IPS-18a (cell line): Measurements from ENCODE around the gene DLGAP4.

Experiments used
- H3K27ac ChIP-seq: one replicate; pipeline ENCODE4 v1.5.1; 2013; ENCODE audit warnings: low read length
- H3K27me3 ChIP-seq: one replicate; pipeline ENCODE4 v1.6.1; 2013; ENCODE audit warnings: mild to moderate bottlenecking, low read length; ENCODE audit not compliant: control insufficient read depth, insufficient read depth
- H3K36me3 ChIP-seq: one replicate; pipeline ENCODE4 v1.6.1; 2013; ENCODE audit warnings: low read depth, low read length; ENCODE audit not compliant: control insufficient read depth
- H3K4me1 ChIP-seq: one replicate; pipeline ENCODE4 v1.6.1; 2013; ENCODE audit warnings: low read depth, low read length; ENCODE audit not compliant: control insufficient read depth
- H3K4me3 ChIP-seq: one replicate; pipeline ENCODE4 v1.5.1; 2013; ENCODE audit warnings: low read length
- H3K9ac ChIP-seq: one replicate; pipeline ENCODE4 v1.6.1; 2013; ENCODE audit warnings: mild to moderate bottlenecking, low read length, moderate library complexity
- H3K9me3 ChIP-seq: one replicate; pipeline ENCODE4 v1.6.1; 2013; ENCODE audit warnings: low read depth, low read length; ENCODE audit not compliant: control insufficient read depth

Gene DLGAP4

DNA sequence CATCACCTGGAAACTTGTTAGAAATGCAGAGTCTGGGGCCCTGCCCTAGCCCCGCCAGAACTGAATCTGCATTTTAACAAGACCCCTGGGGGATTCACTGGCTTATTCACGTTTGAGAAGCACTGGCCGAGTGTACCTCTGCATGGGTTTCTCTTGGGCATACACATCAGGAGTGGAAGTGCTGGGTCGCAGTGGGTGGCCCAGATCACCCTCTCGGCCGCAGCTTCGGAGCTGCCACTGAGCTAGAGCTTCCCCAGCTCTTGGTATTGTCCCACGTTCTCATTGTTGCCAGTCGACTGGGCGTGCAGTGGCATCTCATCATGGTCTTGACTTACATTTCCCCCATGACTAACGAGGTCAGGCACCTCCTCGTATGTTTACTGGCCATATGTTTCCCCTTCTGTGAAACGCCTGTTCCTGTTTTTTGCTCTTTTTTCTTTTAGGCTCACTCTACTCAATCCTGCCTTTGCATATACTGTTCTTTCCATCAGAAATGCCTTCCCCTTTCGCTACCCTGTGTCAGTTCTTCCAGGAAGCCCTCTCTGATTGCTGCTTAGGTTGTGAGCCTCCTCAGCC is 3.0 kb upstream of the DLGAP4 start:
- Histone ChIP-seq H3K4me1 (peaks cover 5% of the 10 kb centered on the region), H3K9ac (no peak overlapping the region), H3K9me3 (no peaks in the 10 kb centered on the region), H3K27ac (no peak overlapping the region), H3K27me3 (peaks cover 47% of the 10 kb centered on the region), H3K36me3 (no peaks in the 10 kb centered on the region), H3K4me3 (no peak overlapping the region)

DNA sequence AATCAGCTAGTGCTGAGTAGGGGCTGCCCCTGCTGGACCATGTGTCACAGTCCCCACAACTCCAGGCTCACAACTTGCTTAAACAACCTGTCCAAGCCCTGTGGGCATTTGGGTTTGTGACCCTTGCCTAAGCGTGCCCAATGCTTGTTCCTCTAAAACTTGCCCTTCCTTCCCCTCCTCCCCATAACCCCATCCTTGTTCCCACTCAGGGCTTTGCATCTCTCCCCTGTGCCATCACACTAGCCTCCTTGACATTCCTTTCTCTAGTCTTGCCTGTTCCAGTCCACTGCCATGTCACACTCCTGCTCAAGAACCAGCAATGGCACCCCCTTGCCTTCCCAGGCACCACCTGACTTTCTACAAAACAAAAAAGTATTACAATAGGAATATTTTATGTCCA is 2.3 kb upstream of the DLGAP4 start:
- Histone ChIP-seq H3K27ac (no peak overlapping the region), H3K36me3 (no peaks in the 10 kb centered on the region), H3K9me3 (no peaks in the 10 kb centered on the region), H3K9ac (no peak overlapping the region), H3K4me1 (peaks cover 5% of the 10 kb centered on the region), H3K27me3 (peaks cover 54% of the 10 kb centered on the region), H3K4me3 (no peak overlapping the region)

DNA sequence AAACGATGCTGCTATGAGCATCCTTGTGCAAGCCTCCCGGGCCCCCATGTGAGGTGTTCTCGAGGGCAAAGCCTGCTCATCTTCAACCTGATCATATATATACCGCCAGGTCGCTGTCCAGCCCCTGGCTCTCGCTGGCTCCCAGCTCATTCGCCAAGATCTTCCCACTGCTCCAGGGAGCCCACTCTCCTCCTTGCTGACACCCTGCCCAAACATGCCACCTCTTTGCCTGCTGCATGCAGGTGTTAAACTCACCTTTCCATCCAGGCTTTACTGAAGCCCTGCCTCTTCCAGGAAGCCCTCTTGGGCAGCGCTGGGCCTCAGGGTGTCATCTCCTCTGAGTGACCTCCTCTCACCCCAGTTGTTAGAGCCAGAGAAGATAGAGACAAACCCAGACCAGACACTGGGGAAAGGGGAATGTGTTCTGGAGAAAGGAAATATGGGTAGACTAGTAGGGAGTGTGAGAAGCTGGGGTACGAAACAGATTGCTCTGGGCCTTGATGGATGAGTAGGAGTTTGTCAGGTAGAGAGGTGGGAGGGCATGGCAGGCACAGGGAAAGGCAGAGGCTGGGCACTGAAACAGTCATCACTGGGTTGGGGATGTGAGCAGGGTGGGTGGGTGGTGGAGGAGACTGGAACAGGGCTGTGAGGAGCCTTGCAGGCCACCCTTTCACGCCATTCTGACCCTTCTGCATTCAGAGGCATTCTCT is 1.2 kb upstream of the DLGAP4 start:
- Histone ChIP-seq H3K4me3 (no peak overlapping the region), H3K36me3 (no peaks in the 10 kb centered on the region), H3K4me1 (peaks cover 5% of the 10 kb centered on the region), H3K27ac (no peak overlapping the region), H3K9ac (no peak overlapping the region), H3K27me3 (peaks cover 57% of the 10 kb centered on the region), H3K9me3 (no peaks in the 10 kb centered on the region)

DNA sequence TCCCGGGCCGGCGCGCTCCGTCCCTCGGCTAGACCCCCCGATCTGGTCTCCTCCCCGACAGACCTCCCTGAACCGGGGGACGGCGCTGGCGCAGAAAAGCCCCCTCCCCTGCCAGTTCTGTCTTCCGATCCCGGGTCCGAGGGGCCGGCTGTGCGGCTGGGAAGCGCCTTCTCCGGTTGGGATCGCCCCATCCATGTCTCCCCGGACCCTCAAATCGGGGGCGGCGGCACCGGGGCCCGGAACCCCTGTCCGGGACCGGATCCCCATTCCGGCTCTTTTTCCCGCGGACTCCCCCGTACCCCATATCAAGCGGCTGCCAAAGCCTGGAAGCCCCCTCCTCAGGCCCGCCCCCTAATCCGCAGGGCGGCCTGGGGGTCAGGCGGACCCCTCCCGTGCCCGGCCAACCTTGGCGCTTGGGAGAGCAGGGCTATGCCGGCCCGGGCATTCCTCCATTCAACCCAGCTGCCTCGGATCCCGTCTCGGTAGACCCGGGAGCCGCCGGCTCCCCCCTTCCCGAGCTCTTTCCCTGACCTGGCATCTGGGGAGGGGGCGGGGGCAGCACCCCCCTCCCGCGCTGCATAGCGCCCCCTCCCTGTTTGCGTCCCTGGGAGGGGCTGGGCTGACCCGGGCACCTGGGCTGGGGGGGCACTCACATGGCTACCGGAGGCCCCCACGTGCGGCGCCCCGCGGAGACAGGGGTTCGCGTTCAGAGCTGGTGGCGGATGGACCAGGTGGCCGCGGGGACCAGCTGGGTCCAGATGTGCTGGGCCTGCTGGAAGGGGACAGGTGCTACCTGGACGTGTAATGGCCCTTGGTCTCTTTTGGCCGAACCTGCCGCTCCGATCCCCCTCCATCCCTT is 643 bp downstream of the DLGAP4 start:
- Histone ChIP-seq H3K27me3 (peaks cover 57% of the 10 kb centered on the region), H3K27ac (no peak overlapping the region), H3K9ac (peak overlapping the region; percentile 24), H3K4me1 (peaks cover 5% of the 10 kb centered on the region), H3K36me3 (no peaks in the 10 kb centered on the region), H3K4me3 (peak overlapping the region; percentile 71), H3K9me3 (no peaks in the 10 kb centered on the region)

DNA sequence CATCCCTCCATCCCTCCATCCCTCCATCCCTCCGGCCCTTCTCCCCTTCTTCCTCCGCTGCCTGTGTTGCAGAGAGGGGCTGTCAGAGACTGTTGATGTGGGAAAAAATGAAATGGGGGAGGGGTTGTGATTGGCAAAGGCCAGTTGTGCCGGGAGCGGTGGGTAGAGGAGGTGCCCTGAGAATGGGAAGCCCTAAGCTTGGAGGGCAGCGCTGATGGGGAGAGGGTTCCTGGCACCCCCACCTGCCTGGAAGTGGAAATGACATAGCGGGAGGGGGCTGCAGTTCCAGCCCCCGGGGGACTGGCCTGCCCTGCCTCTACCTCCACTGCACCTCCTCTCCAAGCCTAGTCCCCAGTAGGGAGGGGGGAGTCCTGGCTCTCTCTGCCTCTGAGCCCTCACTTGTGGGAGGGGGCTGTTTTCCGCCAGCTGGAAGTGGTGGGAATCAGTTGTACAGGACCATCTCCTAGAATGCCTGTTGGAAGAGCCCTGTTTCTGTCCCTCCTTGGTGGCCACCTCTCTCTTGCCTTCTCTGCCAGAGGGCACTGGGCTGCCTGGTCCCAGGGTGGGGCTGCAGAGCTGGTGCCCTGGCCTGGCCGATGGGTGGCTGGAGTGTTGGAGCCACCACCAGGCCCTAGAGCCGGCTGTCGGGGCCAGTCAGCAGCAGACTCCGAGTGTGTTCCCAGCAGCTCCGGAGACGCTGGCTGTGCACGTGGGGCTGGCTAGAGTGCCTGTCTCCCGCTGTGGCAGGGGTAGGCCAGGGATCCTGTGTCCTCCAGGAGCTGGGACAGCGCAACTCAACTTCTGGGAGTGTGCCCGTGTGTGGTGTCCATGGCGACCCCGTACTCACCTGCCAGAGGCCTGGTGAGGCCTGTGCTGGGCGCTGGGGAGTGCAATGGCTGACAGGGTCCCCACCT is 1.5 kb downstream of the DLGAP4 start:
- H3K9ac ChIP-seq: no peak overlapping the region
- peaks cover 5% of the 10 kb centered on the region for H3K4me1 ChIP-seq
- peak overlapping the region; percentile 71 for H3K4me3 ChIP-seq
- peaks cover 56% of the 10 kb centered on the region for H3K27me3 ChIP-seq
- H3K9me3 ChIP-seq: no peaks in the 10 kb centered on the region
- H3K36me3 ChIP-seq: no peaks in the 10 kb centered on the region
- no peak overlapping the region for H3K27ac ChIP-seq

DNA sequence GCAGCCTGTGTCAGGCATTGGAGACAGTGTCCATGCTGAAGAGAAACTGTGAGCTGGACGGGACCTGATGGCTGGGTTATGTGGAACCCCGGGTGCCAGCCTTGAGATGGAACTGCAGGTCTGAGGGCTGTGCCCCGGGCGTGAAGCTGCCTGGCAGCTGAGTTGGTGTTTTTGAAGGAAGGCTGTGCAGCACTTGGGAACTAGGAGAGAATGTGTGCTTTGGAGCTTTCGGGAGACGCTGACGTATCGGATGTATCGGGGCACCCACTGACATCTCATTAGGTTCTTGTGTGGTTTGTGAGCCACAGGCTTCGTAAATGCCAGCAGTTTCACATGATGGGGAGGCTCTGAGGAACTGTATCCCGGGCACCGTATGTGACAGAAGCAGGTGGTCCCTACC is 2.2 kb downstream of the DLGAP4 start:
- H3K36me3 ChIP-seq: no peaks in the 10 kb centered on the region
- H3K27me3 ChIP-seq: peaks cover 49% of the 10 kb centered on the region
- H3K9me3 ChIP-seq: no peaks in the 10 kb centered on the region
- H3K27ac ChIP-seq: no peak overlapping the region
- no peak overlapping the region for H3K4me3 ChIP-seq
- H3K9ac ChIP-seq: no peak overlapping the region
- peaks cover 5% of the 10 kb centered on the region for H3K4me1 ChIP-seq

DNA sequence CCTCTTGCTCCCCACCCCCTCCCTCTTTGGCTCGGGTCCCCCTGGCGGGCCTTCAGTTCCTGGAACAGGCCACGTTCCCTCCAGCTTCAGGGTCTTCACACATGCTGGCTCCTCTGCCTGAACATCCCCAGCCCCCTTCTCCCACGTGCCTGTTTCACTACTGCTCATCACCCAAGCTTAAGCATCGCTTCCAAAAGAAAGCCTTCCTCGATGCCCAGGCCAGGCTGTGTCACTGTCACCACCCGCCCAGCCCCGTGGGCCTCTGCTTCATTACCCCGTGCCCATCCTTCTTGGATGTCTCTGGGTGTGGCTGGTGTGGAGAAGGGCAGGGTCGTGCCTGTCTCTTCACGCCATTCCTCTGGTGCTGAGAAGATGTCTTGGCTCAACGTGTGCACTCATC is 2.8 kb downstream of the DLGAP4 start:
- Histone ChIP-seq H3K27ac (no peak overlapping the region), H3K27me3 (peaks cover 45% of the 10 kb centered on the region), H3K36me3 (no peaks in the 10 kb centered on the region), H3K9ac (no peak overlapping the region), H3K4me1 (peaks cover 5% of the 10 kb centered on the region), H3K4me3 (no peak overlapping the region), H3K9me3 (no peaks in the 10 kb centered on the region)

DNA sequence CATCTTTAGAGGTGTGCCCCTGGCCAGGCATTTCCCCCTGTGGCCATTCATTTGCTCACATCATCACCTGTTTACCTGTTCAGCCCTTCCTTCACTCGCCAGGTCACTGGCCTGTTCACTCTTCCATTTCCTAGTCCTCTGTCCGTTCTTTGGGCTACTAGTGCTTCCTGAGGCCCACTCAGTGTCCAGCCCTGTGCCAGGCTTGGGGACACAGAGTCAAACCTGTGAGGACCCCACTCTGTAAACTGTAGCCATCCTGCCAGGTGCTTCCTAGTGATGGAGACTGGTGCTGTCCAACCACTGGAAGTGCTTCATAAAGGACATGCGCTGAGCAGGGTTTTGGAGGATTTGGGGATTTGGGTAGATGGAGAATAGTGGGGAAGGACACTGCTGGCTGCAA is 3.5 kb downstream of the DLGAP4 start:
- Histone ChIP-seq H3K27me3 (peaks cover 39% of the 10 kb centered on the region), H3K4me1 (peaks cover 5% of the 10 kb centered on the region), H3K36me3 (no peaks in the 10 kb centered on the region), H3K4me3 (no peak overlapping the region), H3K9me3 (no peaks in the 10 kb centered on the region), H3K27ac (no peak overlapping the region), H3K9ac (no peak overlapping the region)

DNA sequence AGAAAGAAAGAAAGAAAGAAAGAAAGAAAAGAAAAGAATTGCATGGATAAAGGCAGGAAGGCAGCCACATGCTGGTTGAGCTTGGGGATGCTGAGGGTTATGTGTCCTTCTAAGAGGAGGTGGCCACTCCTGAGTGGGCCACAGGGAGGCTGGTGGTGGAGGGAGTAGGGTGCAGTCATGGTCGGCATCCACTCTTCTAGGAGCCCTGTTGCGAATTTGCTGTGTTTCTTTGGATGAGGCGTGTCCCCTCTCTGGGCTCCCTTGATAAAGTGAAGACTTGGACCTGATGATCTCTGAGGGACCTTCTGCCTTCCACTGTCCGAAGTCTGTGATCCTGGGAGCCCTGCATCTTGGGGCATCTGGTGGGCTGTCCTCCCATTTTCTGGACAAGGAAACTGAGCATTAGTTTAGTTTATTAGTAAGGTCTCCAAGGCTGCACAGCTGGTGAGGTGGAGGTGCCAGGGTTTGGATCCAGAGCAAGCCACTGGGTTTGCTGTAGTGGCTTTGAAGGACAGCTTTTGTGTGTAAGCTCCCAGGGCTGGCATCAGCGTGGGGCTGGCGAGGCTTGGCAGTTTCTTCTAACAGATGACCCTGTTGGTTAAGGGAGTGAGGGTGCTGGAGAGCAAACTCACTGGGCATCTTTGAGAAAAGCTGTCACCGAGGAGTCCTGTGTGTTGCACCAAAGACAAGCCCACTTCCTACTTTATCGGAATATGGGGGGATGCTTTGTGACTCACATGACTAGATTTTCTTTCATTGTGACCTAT is 4.3 kb downstream of the DLGAP4 start:
- Histone ChIP-seq H3K27me3 (peaks cover 31% of the 10 kb centered on the region), H3K27ac (no peak overlapping the region), H3K9ac (no peak overlapping the region), H3K4me3 (no peak overlapping the region), H3K9me3 (no peaks in the 10 kb centered on the region), H3K36me3 (no peaks in the 10 kb centered on the region), H3K4me1 (peaks cover 5% of the 10 kb centered on the region)

DNA sequence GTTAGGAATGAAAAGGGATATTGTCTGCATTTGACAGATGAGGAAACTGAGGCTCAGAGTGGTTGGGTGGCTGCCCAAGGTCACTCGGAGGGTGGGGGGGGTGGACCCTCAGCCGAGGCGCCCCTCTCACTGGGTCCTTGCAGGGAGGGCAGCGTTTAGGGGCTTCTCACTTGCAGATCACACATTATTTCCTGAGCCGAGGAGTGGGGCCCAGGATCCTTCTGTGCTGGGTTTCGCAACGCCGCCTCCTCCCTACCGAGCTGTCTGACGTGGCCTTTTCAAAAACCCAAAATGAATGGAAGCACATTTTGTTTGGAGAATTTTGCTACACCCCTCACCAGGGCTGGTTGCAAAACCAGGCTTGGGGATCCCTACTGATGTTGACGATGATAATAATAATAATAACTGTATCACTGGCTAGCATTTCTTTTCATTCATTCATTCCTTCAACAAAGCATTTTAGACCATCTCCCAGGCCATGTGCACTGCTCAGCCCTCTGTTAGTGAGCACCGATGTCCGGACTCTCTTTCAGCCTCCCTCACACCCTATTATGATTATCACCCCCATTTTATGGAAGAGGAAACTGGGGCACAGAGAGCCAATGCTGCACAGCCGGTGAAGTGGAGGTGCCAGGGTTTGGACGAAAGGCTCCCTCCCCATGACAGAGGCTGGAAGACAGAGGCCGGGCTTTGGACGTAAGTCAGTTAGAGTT is 5.2 kb downstream of the DLGAP4 start:
- Histone ChIP-seq H3K4me1 (peaks cover 5% of the 10 kb centered on the region), H3K27me3 (peaks cover 26% of the 10 kb centered on the region), H3K36me3 (no peaks in the 10 kb centered on the region), H3K9me3 (no peaks in the 10 kb centered on the region), H3K4me3 (no peak overlapping the region), H3K9ac (no peak overlapping the region), H3K27ac (no peak overlapping the region)
